ENCODE measurements around the gene OLFM2. TPM values are rescaled to one million over a fixed set of nuclear protein-coding genes. Genes with fewer than 3 reads are reported as not detected.

OLFM2 gene
- total RNA-seq, 2 donors from 2014 or later = 33.1 to 58.1 TPM

DNA sequence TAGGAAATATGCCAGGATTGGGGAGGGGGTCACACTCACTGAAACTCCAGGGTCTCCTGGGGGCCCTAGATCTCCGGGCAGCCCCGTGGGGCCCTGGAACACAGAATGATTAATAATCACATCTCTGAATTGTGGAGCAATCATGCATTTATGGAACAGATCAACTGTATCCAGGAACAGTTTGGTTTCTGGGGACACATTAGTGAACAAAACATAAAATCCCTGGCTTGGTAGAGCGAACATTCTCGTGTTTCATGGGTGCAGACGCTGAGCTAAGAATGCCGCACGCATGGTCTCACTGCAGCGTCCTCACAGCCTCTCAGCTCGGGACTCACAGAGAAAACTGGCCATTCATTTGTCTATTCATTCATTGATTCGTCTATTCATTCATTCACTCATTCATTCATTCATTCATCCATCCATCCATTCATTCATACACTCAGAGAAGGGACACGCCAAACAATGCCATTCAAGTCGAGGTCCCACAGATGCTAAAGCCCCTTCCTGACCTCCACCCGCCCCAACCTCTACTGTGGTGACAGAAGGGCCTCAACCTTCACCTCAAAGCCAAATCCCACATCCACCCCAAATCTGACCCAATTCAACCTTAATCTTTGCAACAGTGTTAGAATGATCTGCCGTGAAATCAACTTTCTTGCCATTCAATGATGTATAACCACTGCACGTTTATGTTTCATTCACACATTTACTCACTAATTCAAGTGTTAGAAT is 35.0 kb upstream of the OLFM2 start:
- Mint-ChIP-seq H3K27me3 (ENCODE audit: insufficient read depth) (peaks cover 34% of the 10 kb centered on the region), H3K4me1 (peaks cover 2% of the 10 kb centered on the region), H3K9me3 (no peaks in the 10 kb centered on the region), H3K4me3 (no peak overlapping the region), H3K36me3 (ENCODE audit: low read depth) (no peaks in the 10 kb centered on the region), H3K27ac (no peak overlapping the region)
- H3K27me3 ChIP-seq (ENCODE audit: control insufficient read depth, insufficient read depth, low read length, poor library complexity, severe bottlenecking) = peaks cover 23% of the 10 kb centered on the region
- no peaks in the 10 kb centered on the region for H3K36me3 ChIP-seq (ENCODE audit: control insufficient read depth, insufficient read depth, low read length)
- no peak for DNase-seq
- WGBS, 2 experiments (ENCODE audit: insufficient coverage in 1 of 2, insufficient read length in 1 of 2) = 81 to 84% methylated on average over 11 to 15 of the region's 15 CpGs
- TF ChIP-seq, protein P1, sequence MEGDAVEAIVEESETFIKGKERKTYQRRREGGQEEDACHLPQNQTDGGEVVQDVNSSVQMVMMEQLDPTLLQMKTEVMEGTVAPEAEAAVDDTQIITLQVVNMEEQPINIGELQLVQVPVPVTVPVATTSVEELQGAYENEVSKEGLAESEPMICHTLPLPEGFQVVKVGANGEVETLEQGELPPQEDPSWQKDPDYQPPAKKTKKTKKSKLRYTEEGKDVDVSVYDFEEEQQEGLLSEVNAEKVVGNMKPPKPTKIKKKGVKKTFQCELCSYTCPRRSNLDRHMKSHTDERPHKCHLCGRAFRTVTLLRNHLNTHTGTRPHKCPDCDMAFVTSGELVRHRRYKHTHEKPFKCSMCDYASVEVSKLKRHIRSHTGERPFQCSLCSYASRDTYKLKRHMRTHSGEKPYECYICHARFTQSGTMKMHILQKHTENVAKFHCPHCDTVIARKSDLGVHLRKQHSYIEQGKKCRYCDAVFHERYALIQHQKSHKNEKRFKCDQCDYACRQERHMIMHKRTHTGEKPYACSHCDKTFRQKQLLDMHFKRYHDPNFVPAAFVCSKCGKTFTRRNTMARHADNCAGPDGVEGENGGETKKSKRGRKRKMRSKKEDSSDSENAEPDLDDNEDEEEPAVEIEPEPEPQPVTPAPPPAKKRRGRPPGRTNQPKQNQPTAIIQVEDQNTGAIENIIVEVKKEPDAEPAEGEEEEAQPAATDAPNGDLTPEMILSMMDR (conservative IDR thresholded peaks at IDR 0.05) = no peak
- H3K4me3 ChIP-seq (ENCODE audit: low read length) = no peak overlapping the region
- H3K27ac ChIP-seq (ENCODE audit: low read depth, low read length) = no peak overlapping the region
- no peaks in the 10 kb centered on the region for H3K4me1 ChIP-seq (ENCODE audit: control insufficient read depth, insufficient read depth, low read length)
- no peak overlapping the region for H3K9ac ChIP-seq (ENCODE audit: extremely low read depth, low read length, poor library complexity, severe bottlenecking)
- H3K9me3 ChIP-seq (ENCODE audit: control insufficient read depth, low read length) = no peaks in the 10 kb centered on the region

DNA sequence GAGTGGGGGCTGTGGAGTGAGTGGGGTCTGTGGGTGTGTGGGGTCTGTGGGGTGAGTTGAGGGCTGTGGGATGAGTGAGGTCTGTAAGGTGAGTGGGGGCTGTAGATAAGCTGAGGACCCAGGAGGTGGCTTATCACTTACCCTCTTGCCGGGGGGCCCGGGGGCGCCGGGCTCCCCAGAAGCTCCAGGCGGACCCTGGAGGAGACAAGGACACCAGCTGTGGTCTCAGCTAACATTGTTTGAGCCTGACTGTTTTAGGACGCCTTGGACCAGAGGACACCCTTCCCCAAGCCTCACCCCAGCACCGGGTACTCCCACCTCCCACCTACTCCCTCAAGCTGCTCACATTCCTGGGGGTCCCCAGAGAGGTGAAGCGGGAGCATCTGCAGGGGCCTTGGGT is 34.2 kb upstream of the OLFM2 start:
- H3K27ac Mint-ChIP-seq = no peak overlapping the region
- TF ChIP-seq, protein P1 (conservative IDR thresholded peaks at IDR 0.05) = no peak
- no peak overlapping the region for H3K9ac ChIP-seq (ENCODE audit: extremely low read depth, low read length, poor library complexity, severe bottlenecking)
- no peaks in the 10 kb centered on the region for H3K9me3 Mint-ChIP-seq
- H3K27me3 Mint-ChIP-seq (ENCODE audit: insufficient read depth) = peaks cover 43% of the 10 kb centered on the region
- H3K4me1 ChIP-seq (ENCODE audit: control insufficient read depth, insufficient read depth, low read length) = no peaks in the 10 kb centered on the region
- H3K4me3 Mint-ChIP-seq = no peak overlapping the region
- no peak overlapping the region for H3K4me3 ChIP-seq (ENCODE audit: low read length)
- no peak overlapping the region for H3K27ac ChIP-seq (ENCODE audit: low read depth, low read length)
- 86 to 92% methylated on average over 5 to 8 of the region's 8 CpGs for WGBS, 2 experiments (ENCODE audit: insufficient coverage in 1 of 2, insufficient read length in 1 of 2)
- H3K9me3 ChIP-seq (ENCODE audit: control insufficient read depth, low read length) = no peaks in the 10 kb centered on the region
- H3K36me3 Mint-ChIP-seq (ENCODE audit: low read depth) = no peaks in the 10 kb centered on the region
- no peak for DNase-seq
- peaks cover 31% of the 10 kb centered on the region for H3K27me3 ChIP-seq (ENCODE audit: control insufficient read depth, insufficient read depth, low read length, poor library complexity, severe bottlenecking)
- no peaks in the 10 kb centered on the region for H3K36me3 ChIP-seq (ENCODE audit: control insufficient read depth, insufficient read depth, low read length)
- peaks cover 2% of the 10 kb centered on the region for H3K4me1 Mint-ChIP-seq

DNA sequence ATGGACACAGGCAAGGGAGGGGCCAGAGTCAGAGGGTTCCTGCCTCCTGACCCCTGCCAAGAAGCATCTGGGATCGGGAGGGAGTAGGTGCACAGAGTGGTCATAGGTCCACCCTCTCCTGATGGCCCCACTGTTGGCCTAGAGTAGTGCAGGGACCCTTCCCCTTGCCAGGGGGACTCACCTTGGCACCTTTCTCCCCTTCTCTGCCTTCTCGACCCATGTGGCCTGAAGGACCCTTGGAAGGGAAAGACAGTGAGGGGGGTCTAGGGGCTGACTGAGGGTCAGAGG is 33.3 kb upstream of the OLFM2 start:
- TF ChIP-seq, protein P1 (conservative IDR thresholded peaks at IDR 0.05) = no peak
- Histone ChIP-seq H3K9ac (ENCODE audit: extremely low read depth, low read length, poor library complexity, severe bottlenecking) (no peak overlapping the region), H3K27me3 (ENCODE audit: control insufficient read depth, insufficient read depth, low read length, poor library complexity, severe bottlenecking) (peaks cover 31% of the 10 kb centered on the region), H3K9me3 (ENCODE audit: control insufficient read depth, low read length) (no peaks in the 10 kb centered on the region), H3K36me3 (ENCODE audit: control insufficient read depth, insufficient read depth, low read length) (no peaks in the 10 kb centered on the region), H3K4me1 (ENCODE audit: control insufficient read depth, insufficient read depth, low read length) (no peaks in the 10 kb centered on the region), H3K4me3 (ENCODE audit: low read length) (no peak overlapping the region), H3K27ac (ENCODE audit: low read depth, low read length) (no peak overlapping the region)
- no peak overlapping the region for H3K4me3 Mint-ChIP-seq
- no peak overlapping the region for H3K27ac Mint-ChIP-seq
- peaks cover 2% of the 10 kb centered on the region for H3K4me1 Mint-ChIP-seq
- no peak for DNase-seq
- H3K9me3 Mint-ChIP-seq = no peaks in the 10 kb centered on the region
- no peaks in the 10 kb centered on the region for H3K36me3 Mint-ChIP-seq (ENCODE audit: low read depth)
- 97% methylated on average over 1 of the region's 2 CpGs; no CpG with 5 or more reads in 1 of the 2 experiments for WGBS, 2 experiments (ENCODE audit: insufficient coverage in 1 of 2, insufficient read length in 1 of 2)
- peaks cover 49% of the 10 kb centered on the region for H3K27me3 Mint-ChIP-seq (ENCODE audit: insufficient read depth)

Data from endodermal cell (in vitro differentiated cells).